IPS-15b (cell line): ENCODE measurements around the gene NPAS3.
A peak's percentile ranks its signal among the peaks of the same experiment; 100 is the strongest.

Experiments used
- H3K27me3 ChIP-seq: one replicate; pipeline ENCODE4 v1.6.1; 2013; ENCODE audit warnings: low read length; ENCODE audit not compliant: control insufficient read depth, insufficient read depth
- H3K36me3 ChIP-seq: one replicate; pipeline ENCODE4 v1.6.1; 2013; ENCODE audit warnings: low read length; ENCODE audit not compliant: control insufficient read depth, insufficient read depth
- H3K4me1 ChIP-seq: one replicate; pipeline ENCODE4 v1.6.1; 2013; ENCODE audit warnings: mild to moderate bottlenecking, low read length; ENCODE audit not compliant: control insufficient read depth, insufficient read depth
- H3K4me3 ChIP-seq: one replicate; pipeline ENCODE4 v1.5.1; 2013; ENCODE audit warnings: low read depth, low read length
- H3K9ac ChIP-seq: one replicate; pipeline ENCODE4 v1.6.1; 2013; ENCODE audit warnings: low read depth, mild to moderate bottlenecking, low read length
- H3K9me3 ChIP-seq: one replicate; pipeline ENCODE4 v1.6.1; 2013; ENCODE audit warnings: mild to moderate bottlenecking, low read length; ENCODE audit not compliant: control insufficient read depth, insufficient read depth

NPAS3 gene

GRCh38 chr14:32925439-32925838, 13.2 kb upstream of the NPAS3 start:
- Histone ChIP-seq H3K9me3 (no peaks in the 10 kb centered on the region), H3K27me3 (peaks cover 7% of the 10 kb centered on the region), H3K9ac (no peak overlapping the region), H3K36me3 (no peaks in the 10 kb centered on the region), H3K4me3 (no peak overlapping the region), H3K4me1 (no peaks in the 10 kb centered on the region)

- Histone ChIP-seq H3K27me3 (peaks cover 69% of the 10 kb centered on the region), H3K9ac (no peak overlapping the region), H3K4me3 (peak overlapping the region; percentile 48), H3K9me3 (no peaks in the 10 kb centered on the region), H3K36me3 (no peaks in the 10 kb centered on the region), H3K4me1 (peaks cover 18% of the 10 kb centered on the region)
Observed at GRCh38 chr14:32932302-32932913, 6.3 kb upstream of the NPAS3 start.

- H3K4me3 ChIP-seq: peak overlapping the region; percentile 48
- H3K9me3 ChIP-seq: no peaks in the 10 kb centered on the region
- no peaks in the 10 kb centered on the region for H3K36me3 ChIP-seq
- peaks cover 76% of the 10 kb centered on the region for H3K27me3 ChIP-seq
- H3K4me1 ChIP-seq: peaks cover 20% of the 10 kb centered on the region
- no peak overlapping the region for H3K9ac ChIP-seq
Observed at GRCh38 chr14:32932914-32933628, 5.6 kb upstream of the NPAS3 start.

- no peaks in the 10 kb centered on the region for H3K36me3 ChIP-seq
- peaks cover 20% of the 10 kb centered on the region for H3K4me1 ChIP-seq
- peak overlapping the region; percentile 48 for H3K4me3 ChIP-seq
- peaks cover 78% of the 10 kb centered on the region for H3K27me3 ChIP-seq
- no peaks in the 10 kb centered on the region for H3K9me3 ChIP-seq
- no peak overlapping the region for H3K9ac ChIP-seq
Observed at GRCh38 chr14:32933629-32934072, 5.0 kb upstream of the NPAS3 start.

- peak overlapping the region; percentile 62 for H3K4me3 ChIP-seq
Observed at GRCh38 chr14:32934073-32934880, 4.4 kb upstream of the NPAS3 start.

GRCh38 chr14:32934881-32935633, 3.6 kb upstream of the NPAS3 start:
- Histone ChIP-seq H3K9me3 (no peaks in the 10 kb centered on the region), H3K9ac (no peak overlapping the region), H3K36me3 (no peaks in the 10 kb centered on the region), H3K27me3 (peaks cover 75% of the 10 kb centered on the region), H3K4me3 (peak overlapping the region; percentile 62), H3K4me1 (peaks cover 20% of the 10 kb centered on the region)

More at GRCh38 chr14:32934073-32934880, 4.4 kb upstream of the NPAS3 start:
- H3K27me3 ChIP-seq: peaks cover 78% of the 10 kb centered on the region
- H3K36me3 ChIP-seq: no peaks in the 10 kb centered on the region
- no peaks in the 10 kb centered on the region for H3K9me3 ChIP-seq
- peaks cover 20% of the 10 kb centered on the region for H3K4me1 ChIP-seq
- H3K9ac ChIP-seq: no peak overlapping the region

GRCh38 chr14:32939254-32940065, 781 bp downstream of the NPAS3 start:
- H3K36me3 ChIP-seq: no peaks in the 10 kb centered on the region
- peaks cover 15% of the 10 kb centered on the region for H3K4me1 ChIP-seq
- H3K4me3 ChIP-seq: peak overlapping the region; percentile 45
- no peak overlapping the region for H3K9ac ChIP-seq
- no peaks in the 10 kb centered on the region for H3K9me3 ChIP-seq
- H3K27me3 ChIP-seq: peaks cover 67% of the 10 kb centered on the region

- Histone ChIP-seq H3K9me3 (no peaks in the 10 kb centered on the region), H3K4me3 (peak overlapping the region; percentile 45), H3K27me3 (peaks cover 64% of the 10 kb centered on the region), H3K4me1 (peaks cover 14% of the 10 kb centered on the region), H3K36me3 (no peaks in the 10 kb centered on the region), H3K9ac (no peak overlapping the region)
Observed at GRCh38 chr14:32940066-32940651, 1.5 kb downstream of the NPAS3 start.

- Histone ChIP-seq H3K9ac (no peak overlapping the region), H3K4me3 (peak overlapping the region; percentile 45), H3K9me3 (no peaks in the 10 kb centered on the region), H3K4me1 (peaks cover 5% of the 10 kb centered on the region), H3K36me3 (no peaks in the 10 kb centered on the region), H3K27me3 (peaks cover 55% of the 10 kb centered on the region)
Observed at GRCh38 chr14:32940711-32941667, 2.3 kb downstream of the NPAS3 start.

GRCh38 chr14:32941668-32942065, 3.0 kb downstream of the NPAS3 start:
- Histone ChIP-seq H3K9me3 (no peaks in the 10 kb centered on the region), H3K4me1 (peaks cover 4% of the 10 kb centered on the region), H3K36me3 (no peaks in the 10 kb centered on the region), H3K27me3 (peaks cover 49% of the 10 kb centered on the region), H3K4me3 (no peak overlapping the region), H3K9ac (no peak overlapping the region)
